ENCODE measurements around the gene ACBD6. TPM values are rescaled to one million over a fixed set of nuclear protein-coding genes. Genes with fewer than 3 reads are reported as not detected.
"Not testable (repeated sequence)": the region's sequence is repeated elsewhere in the genome, so short reads cannot be mapped to it uniquely, and the experiment has no call there.

ACBD6 gene
- total and polyA plus RNA-seq, 11 donors = 18.6 to 35.8 (median 21.8) TPM

DNA sequence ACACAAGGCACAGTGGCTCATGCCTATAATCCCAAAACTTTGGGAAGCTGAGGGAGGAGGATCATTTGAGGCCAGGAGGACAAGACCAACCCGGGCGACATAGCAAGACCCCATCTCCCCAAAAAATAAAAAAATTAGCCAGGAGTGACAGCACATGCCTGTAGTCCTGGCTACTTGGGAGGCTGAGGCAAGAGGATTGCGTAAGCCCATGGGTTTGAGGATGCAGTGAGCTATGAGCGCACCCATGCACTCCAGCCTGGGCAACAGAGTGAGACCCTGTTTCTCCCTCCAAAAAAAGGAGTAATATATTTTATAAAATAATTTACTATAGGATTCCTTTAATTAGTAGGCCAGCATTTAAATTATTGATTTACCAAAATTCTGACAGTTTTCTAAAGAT, 89.8 kb downstream of the ACBD6 start:
- peaks cover 0 to 6% (median 0%) of the 10 kb centered on the region in 12 donors for H3K9me3 ChIP-seq
- H3K27ac ChIP-seq = no peak overlapping the region
- H3K4me3 ChIP-seq = no peak overlapping the region
- no peaks in the 10 kb centered on the region for H3K4me1 ChIP-seq
- no peaks in the 10 kb centered on the region for H3K27me3 ChIP-seq
- DNase-seq (no peak), ATAC-seq (no peak)
- TF ChIP-seq, protein P1, sequence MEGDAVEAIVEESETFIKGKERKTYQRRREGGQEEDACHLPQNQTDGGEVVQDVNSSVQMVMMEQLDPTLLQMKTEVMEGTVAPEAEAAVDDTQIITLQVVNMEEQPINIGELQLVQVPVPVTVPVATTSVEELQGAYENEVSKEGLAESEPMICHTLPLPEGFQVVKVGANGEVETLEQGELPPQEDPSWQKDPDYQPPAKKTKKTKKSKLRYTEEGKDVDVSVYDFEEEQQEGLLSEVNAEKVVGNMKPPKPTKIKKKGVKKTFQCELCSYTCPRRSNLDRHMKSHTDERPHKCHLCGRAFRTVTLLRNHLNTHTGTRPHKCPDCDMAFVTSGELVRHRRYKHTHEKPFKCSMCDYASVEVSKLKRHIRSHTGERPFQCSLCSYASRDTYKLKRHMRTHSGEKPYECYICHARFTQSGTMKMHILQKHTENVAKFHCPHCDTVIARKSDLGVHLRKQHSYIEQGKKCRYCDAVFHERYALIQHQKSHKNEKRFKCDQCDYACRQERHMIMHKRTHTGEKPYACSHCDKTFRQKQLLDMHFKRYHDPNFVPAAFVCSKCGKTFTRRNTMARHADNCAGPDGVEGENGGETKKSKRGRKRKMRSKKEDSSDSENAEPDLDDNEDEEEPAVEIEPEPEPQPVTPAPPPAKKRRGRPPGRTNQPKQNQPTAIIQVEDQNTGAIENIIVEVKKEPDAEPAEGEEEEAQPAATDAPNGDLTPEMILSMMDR (IDR thresholded peaks at IDR 0.05) = no peak
- no peak for TF ChIP-seq POLR2A (IDR thresholded peaks at IDR 0.05)
- intact Hi-C loops (cut with DNase I) = loop anchor here in 4 of 10 donors (5.0 to 10.0 kb wide), 4 partner anchors 155 to 228 kb away; no protein-coding TSS in a partner anchor
- peaks cover 0 to 28% (median 6%) of the 10 kb centered on the region in 9 donors for H3K36me3 ChIP-seq
- 94 to 98% (median 96%) methylated on average over 4 of the region's 4 CpGs for WGBS, 4 donors

DNA sequence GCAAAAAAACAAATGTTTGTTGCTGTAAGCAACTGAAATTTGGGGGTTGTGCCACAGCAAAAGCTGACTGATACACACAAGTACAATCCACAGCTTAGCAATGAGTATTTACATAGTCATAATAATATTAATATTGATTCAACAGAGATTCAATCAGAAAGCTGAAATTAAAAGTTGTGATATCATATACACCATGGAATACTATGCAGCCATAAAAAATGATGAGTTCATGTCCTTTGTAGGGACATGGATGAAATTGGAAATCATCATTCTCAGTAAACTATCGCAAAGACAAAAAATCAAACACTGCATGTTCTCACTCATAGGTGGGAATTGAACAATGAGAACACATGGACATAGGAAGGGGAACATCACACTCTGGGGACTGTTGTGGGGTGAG, 94.2 kb downstream of the ACBD6 start:
- ATAC-seq; H3K27ac ChIP-seq; H3K4me1 ChIP-seq; intact Hi-C loops (cut with DNase I); H3K4me3 ChIP-seq; H3K9me3 ChIP-seq; DNase-seq; H3K27me3 ChIP-seq: not testable (repeated sequence)
- H3K36me3 ChIP-seq = peaks cover 0 to 28% (median 6%) of the 10 kb centered on the region in 9 donors
- WGBS, 4 donors = 79 to 96% (median 86%) methylated on average over 1 of the region's 1 CpG; no CpG with 5 or more reads in 1 of the 4 donors

DNA sequence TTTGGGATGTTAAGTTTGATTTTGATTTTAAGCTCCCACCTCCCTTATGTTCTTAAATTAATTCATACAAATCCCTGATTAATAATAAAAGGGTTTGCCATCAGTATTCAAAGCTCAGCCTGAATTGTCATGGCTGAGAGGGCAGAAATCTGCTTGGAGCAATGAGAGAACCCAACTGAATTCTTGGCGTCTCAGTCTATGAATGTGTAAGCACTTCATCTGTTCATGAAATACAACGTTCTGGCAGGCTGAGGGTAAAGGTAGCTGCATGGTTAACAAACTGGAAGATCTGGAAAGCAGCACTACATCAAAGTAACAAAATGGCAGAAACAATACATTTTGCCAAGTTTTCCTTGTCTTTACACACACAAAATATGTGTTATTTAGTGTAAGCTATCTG, 95.3 kb downstream of the ACBD6 start:
- 74 to 86% (median 82%) methylated on average over 2 of the region's 2 CpGs for WGBS, 4 donors
- intact Hi-C loops (cut with DNase I) = no loop called here
- H3K4me3 ChIP-seq = no peak overlapping the region
- ATAC-seq (no peak), DNase-seq (no peak)
- TF ChIP-seq POLR2A (IDR thresholded peaks at IDR 0.05) = no peak
- TF ChIP-seq, protein P1 (IDR thresholded peaks at IDR 0.05) = no peak
- no peaks in the 10 kb centered on the region for H3K4me1 ChIP-seq
- H3K27me3 ChIP-seq = no peaks in the 10 kb centered on the region
- no peak overlapping the region for H3K27ac ChIP-seq
- H3K36me3 ChIP-seq = peaks cover 0 to 20% (median 0%) of the 10 kb centered on the region in 9 donors
- no peaks in the 10 kb centered on the region for H3K9me3 ChIP-seq

DNA sequence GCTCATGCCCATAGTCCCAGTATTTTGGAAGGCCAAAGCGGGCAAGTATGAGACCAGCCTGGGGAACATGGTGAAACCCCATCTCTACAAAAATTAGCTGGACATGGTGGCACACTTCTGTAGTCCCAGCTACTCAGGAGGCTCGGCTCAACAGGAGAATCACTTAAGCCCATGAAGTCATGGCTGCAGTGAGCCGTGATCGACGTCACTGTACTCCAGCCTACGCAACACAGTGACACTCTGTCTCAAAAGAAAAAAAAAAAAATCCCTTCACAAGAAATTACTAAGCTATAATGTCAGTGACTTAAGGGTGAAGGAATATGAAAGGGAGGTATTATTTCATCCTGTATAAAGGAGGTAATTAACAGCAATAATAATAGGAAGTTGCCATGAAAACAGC, 99.8 kb downstream of the ACBD6 start:
- Histone ChIP-seq H3K4me3 (no peak overlapping the region), H3K36me3 (peaks cover 0 to 7% (median 0%) of the 10 kb centered on the region in 9 donors), H3K27me3 (no peaks in the 10 kb centered on the region), H3K4me1 (no peaks in the 10 kb centered on the region), H3K9me3 (no peaks in the 10 kb centered on the region), H3K27ac (no peak overlapping the region)
- DNase-seq = no peak
- WGBS, 4 donors = 86 to 97% (median 89%) methylated on average over 6 of the region's 6 CpGs
- no peak for ATAC-seq
- intact Hi-C loops (cut with DNase I) = no loop called here
- no peak for TF ChIP-seq POLR2A (IDR thresholded peaks at IDR 0.05)
- TF ChIP-seq, protein P1 (IDR thresholded peaks at IDR 0.05) = no peak

DNA sequence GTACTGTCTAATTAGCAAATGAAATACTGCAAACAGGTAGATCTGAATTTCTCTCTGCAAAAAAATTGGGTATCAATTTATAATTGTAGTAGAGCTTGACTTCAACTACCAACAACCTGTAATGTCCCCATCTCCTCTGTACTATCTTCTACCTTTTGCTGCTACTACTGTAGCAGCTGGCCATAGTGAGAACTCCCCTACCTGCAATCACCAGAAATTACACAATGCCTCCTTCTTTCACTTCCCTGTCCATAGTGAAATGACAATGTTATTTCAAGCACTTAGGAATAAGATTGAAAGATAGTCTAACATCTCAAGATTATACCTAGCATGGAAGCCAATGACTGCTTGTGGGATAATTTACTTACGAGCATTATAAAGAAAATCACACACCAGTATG, 100.4 kb downstream of the ACBD6 start:
- TF ChIP-seq POLR2A (IDR thresholded peaks at IDR 0.05) = no peak
- TF ChIP-seq, protein P1 (IDR thresholded peaks at IDR 0.05) = no peak
- Histone ChIP-seq H3K36me3 (peaks cover 0 to 7% (median 0%) of the 10 kb centered on the region in 9 donors), H3K4me3 (no peak overlapping the region), H3K4me1 (peaks cover 0 to under 1% (median 0%) of the 10 kb centered on the region in 12 donors), H3K9me3 (no peaks in the 10 kb centered on the region), H3K27ac (no peak overlapping the region), H3K27me3 (no peaks in the 10 kb centered on the region)
- DNase-seq (no peak), ATAC-seq (no peak)
- 94 to 100% (median 96%) methylated on average over 1 of the region's 1 CpG for WGBS, 4 donors
- intact Hi-C loops (cut with DNase I) = no loop called here
